ENCODE measurements around the gene FILIP1. TPM values are rescaled to one million over a fixed set of nuclear protein-coding genes. Genes with fewer than 3 reads are reported as not detected.

FILIP1 gene
- total and polyA plus RNA-seq, 2 of the 8 experiments (the other 6 are each of a cell fraction or from before 2014, with no cell fraction given), result 2.4 to 5.7 TPM

- H2AK5ac ChIP-seq (ENCODE audit: low read depth, low read length), result no peak overlapping the region
- no peaks in the 10 kb centered on the region for H3K36me3 ChIP-seq (ENCODE audit: control insufficient read depth in 2 of 4, insufficient read depth in 4 of 4, low read length in 3 of 4)
- no peak overlapping the region for H2BK5ac ChIP-seq (ENCODE audit: low read depth, low read length)
- FAIRE-seq, result no peak
- H3K23me2 ChIP-seq (ENCODE audit: low read depth, low read length), result no peaks in the 10 kb centered on the region
- H3K4me1 ChIP-seq (replicated peaks in 1 of 4; ENCODE audit: control insufficient read depth in 3 of 4, insufficient read depth in 4 of 4, low read length in 3 of 4), result no peaks in the 10 kb centered on the region
- H3K9ac ChIP-seq (replicated peaks in 1 of 4; ENCODE audit: extremely low read depth in 1 of 4, low read depth in 3 of 4, low read length in 3 of 4), result no peak overlapping the region
- H3K9me3 ChIP-seq (ENCODE audit: insufficient read depth in 2 of 2, low read depth in 1 of 2, low read length in 1 of 2), result no peaks in the 10 kb centered on the region
- 85% methylated on average over 1 of the region's 1 CpG; no CpG with 5 or more reads in 1 of the 2 experiments for WGBS, 2 experiments (ENCODE audit: extremely low coverage in 1 of 2, insufficient coverage in 1 of 2, insufficient read length in 1 of 2, insufficient replicate concordance in 2 of 2, low coverage in 1 of 2, low lambda C conversion rate in 2 of 2, missing lambda C conversion rate in 1 of 2)
- no peak overlapping the region for H2BK120ac ChIP-seq (replicated peaks; ENCODE audit: low read depth, low read length)
- no peak overlapping the region for H3K27ac ChIP-seq (ENCODE audit: low read depth, low read length)
- H4K20me1 ChIP-seq (replicated peaks in 1 of 2; ENCODE audit: control insufficient read depth in 1 of 2, insufficient read depth in 2 of 2, low read length in 2 of 2), result no peaks in the 10 kb centered on the region
- no peak overlapping the region for H3K4me3 ChIP-seq (ENCODE audit: extremely low read depth in 1 of 4, insufficient read depth in 2 of 4, low read depth in 3 of 4, low read length in 4 of 4)
- H3K79me2 ChIP-seq (ENCODE audit: control insufficient read depth in 1 of 2, insufficient read depth in 2 of 2, low read length in 2 of 2), result no peaks in the 10 kb centered on the region
- ChIA-PET CTCF (ENCODE audit: partially characterized antibody) (interaction anchor here (5.3 kb wide), 1 partner anchor 163 kb away, joined by 50 read pairs; no protein-coding TSS in a partner anchor), POLR2A (ENCODE audit: partially characterized antibody) (no interaction called here)
- no peak overlapping the region for H2BK15ac ChIP-seq (ENCODE audit: low read length)
- no peak overlapping the region for H3K18ac ChIP-seq (ENCODE audit: extremely low read depth, low read length)
- H3K79me1 ChIP-seq (ENCODE audit: low read depth, low read length), result no peaks in the 10 kb centered on the region
- H2BK12ac ChIP-seq (ENCODE audit: low read depth, low read length), result no peak overlapping the region
- no peak overlapping the region for H4K5ac ChIP-seq (ENCODE audit: insufficient read length, low read depth, low read length)
- H3K4ac ChIP-seq (replicated peaks; ENCODE audit: insufficient read length, low read depth, low read length), result no peak overlapping the region
- no peak for DNase-seq (ENCODE audit: low read depth in 1 of 2, low spot score in 2 of 2)
- H3K23ac ChIP-seq (ENCODE audit: insufficient read length), result no peak overlapping the region
- no peak overlapping the region for H4K8ac ChIP-seq (ENCODE audit: extremely low read depth, insufficient read depth, low read length)
- no peak overlapping the region for H2BK20ac ChIP-seq (ENCODE audit: low read length)
- no peak overlapping the region for H2AFZ ChIP-seq (ENCODE audit: low read length)
- H3K4me2 ChIP-seq (ENCODE audit: insufficient read depth in 1 of 2, low read depth in 2 of 2, low read length in 2 of 2), result no peak overlapping the region
- H3K56ac ChIP-seq (replicated peaks; ENCODE audit: insufficient read length, low read depth, low read length), result no peak overlapping the region
- no peaks in the 10 kb centered on the region for H3K27me3 ChIP-seq (replicated peaks in 1 of 4; ENCODE audit: control insufficient read depth in 3 of 4, extremely low read depth in 1 of 4, insufficient read depth in 3 of 4, low read length in 3 of 4)
- H3K14ac ChIP-seq (ENCODE audit: insufficient read length), result no peak overlapping the region
- no peak overlapping the region for H4K91ac ChIP-seq (replicated peaks; ENCODE audit: insufficient read length, low read length)
- TF ChIP-seq GTF2F1 (IDR thresholded peaks at IDR 0.05; ENCODE audit: borderline replicate concordance, low read depth, low read length) (no peak), TAF1 (IDR thresholded peaks at IDR 0.05; ENCODE audit: low read depth, low read length) (no peak), NANOG (IDR thresholded peaks at IDR 0.05; ENCODE audit: insufficient read depth, low read depth, low read length, poor library complexity, severe bottlenecking) (no peak), GABPA (IDR thresholded peaks at IDR 0.05; ENCODE audit: borderline replicate concordance, insufficient read depth, low read length) (no peak), KDM5A (IDR thresholded peaks at IDR 0.05; ENCODE audit: low read length) (no peak), KDM1A (IDR thresholded peaks at IDR 0.05; ENCODE audit: borderline replicate concordance, low read length) (no peak), E2F6 (IDR thresholded peaks at IDR 0.05) (no peak), SIN3A (conservative IDR thresholded peaks at IDR 0.05 in 1 of 2, IDR thresholded peaks at IDR 0.05 in 1 of 2; ENCODE audit: low read depth in 1 of 2, low read length in 2 of 2) (no peak), RNF2 (IDR thresholded peaks at IDR 0.05; ENCODE audit: borderline replicate concordance, low read depth, low read length, missing control alignments, poor library complexity, severe bottlenecking) (no peak), TBP (IDR thresholded peaks at IDR 0.05; ENCODE audit: low read depth, low read length) (no peak), RXRA (IDR thresholded peaks at IDR 0.05; ENCODE audit: insufficient read depth, low read depth, low read length) (no peak), CREB1 (IDR thresholded peaks at IDR 0.05) (no peak), RFX5 (IDR thresholded peaks at IDR 0.05; ENCODE audit: borderline replicate concordance, low read depth, low read length) (no peak), SUZ12 (IDR thresholded peaks at IDR 0.05; ENCODE audit: low read length) (no peak)
Measured at GRCh38 chr6:75531174-75531573, 37.6 kb upstream of the FILIP1 start.

Measured in H1 (cell line).